HG03135 (cell line): ENCODE results near the gene ACADS.

Experiments
- ATAC-seq: cut with Tn5 transposase; IDR thresholded peaks from one replicate; pipeline ENCODE4 v1.9.1; 2021; ENCODE audit warnings: mild to moderate bottlenecking, moderate library complexity; ENCODE audit not compliant: unreplicated experiment

Gene ACADS

DNA sequence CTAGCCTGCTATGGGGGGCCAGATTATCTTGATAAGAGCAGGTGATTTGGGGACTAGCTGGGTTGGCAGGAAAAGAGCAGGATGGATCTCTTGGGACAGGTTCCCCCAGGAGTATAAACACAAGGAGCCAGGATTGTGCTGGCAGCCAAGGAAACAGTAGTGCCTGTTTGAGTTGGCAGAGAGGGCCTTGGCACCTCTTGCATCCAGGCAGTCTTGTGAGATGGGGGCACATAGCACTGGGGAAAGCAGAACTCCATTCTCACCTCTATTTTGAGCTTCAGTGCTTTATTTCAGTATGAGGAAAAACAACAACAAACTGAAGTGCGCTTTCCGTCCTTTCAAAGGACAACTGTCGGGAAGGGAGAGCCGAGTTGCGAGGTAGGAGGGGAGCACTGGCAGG is 24.7 kb upstream of the ACADS start:
- no peak for ATAC-seq

DNA sequence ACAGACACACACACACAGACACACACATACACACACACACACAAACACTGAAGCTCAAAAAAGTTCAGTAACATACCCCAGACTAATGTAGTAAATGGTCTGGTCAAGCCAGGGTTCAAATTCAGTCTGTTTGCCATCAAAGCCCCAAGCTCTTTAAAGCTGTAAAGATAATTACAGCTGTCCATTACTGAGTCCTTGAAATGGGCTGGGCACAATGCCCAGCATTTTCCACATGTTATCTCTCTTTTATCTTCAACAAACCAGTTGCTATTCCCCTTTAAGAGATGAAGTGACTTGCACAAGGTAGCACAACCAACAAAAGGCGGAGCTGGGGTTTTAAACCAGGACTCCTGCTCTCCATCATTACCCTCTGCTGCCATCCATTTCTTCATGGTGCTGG is 23.0 kb upstream of the ACADS start:
- ATAC-seq = no peak

DNA sequence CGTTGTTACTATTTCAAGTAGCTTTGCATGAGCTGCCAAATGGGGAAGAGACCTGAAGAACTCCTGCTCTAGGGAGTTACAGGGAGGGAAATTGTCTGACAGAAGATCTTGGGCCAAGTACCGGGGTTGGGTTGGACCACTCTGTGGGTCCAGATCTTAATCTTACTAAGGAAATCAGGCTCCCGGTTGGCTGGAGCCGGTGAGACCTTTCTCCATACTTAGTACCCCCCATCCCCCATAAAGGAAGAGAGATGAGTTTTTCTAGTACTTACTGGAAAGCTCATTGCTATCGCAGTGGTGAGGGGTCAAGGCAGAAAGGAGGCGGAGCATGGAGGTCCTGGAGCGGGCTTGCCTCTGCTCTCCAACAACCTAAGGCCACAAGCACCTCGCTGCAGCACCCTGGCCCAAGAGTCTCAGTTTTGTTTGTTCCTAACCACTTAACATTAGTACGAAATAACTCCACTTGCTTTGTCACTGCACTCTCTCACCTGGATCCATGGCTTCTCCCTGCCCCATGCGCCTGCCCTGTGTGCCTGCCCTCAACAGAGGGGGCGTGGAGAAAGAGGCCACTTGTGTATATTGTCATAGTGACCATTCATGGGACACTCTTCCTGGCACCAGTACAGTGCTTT is 22.2 kb upstream of the ACADS start:
- no peak for ATAC-seq

DNA sequence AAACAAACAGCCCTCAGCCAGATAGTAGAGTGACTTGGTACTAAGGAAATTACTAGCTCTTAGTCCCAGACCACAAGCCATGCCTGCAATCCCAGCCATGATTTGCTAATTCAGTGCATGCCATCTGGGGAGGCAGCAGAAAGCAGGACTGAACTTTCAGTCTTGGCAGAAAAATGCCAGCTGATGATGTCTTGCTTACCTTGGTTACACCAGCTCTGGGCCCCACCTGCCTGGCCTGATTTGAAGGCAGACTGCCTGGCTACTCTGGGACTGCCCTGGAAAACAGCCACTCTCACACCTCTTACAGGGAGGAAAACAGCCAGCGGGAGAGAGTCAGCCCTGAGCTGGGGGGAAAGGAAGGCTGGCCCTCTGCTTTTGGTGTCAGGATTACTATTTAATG is 20.0 kb upstream of the ACADS start:
- no peak for ATAC-seq

DNA sequence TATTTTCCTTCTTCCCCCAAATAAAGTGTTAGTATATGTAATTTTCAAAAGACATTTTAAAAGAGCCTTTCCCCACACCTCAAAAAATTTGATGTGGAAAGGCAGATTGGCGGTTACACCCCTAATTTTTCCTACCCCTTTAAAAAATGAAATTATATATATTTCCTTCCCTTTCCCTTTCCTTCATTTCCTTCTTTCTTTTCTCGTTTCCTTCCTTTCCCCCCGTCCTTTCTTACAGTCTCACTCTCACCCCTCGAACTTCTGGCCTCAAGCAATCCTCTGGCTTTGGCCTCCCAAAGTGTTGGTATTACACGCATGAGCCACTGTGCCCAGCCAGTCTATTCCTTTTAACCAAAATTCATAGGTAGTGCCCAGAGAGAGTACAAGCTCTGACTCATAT is 19.6 kb upstream of the ACADS start:
- no peak for ATAC-seq

DNA sequence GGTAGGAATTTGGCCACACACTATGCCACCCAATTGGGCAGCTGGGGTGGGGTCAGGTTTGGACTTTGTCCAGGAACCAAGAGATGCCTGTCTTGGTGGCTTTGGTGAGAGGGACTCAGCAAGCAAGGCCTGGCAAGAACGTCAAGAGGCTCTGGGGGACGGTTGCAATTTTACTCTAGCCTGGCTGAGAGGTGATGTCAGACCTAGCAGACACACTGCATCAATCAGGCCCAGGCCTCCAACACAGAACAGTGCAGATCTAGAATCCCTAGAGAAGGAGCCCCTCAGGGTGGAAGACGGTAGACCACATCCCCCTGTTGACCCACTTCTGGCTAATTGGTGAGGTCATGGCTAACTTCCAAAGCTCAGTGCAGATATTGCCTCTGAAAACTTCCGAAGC is 17.0 kb upstream of the ACADS start:
- ATAC-seq = no peak

DNA sequence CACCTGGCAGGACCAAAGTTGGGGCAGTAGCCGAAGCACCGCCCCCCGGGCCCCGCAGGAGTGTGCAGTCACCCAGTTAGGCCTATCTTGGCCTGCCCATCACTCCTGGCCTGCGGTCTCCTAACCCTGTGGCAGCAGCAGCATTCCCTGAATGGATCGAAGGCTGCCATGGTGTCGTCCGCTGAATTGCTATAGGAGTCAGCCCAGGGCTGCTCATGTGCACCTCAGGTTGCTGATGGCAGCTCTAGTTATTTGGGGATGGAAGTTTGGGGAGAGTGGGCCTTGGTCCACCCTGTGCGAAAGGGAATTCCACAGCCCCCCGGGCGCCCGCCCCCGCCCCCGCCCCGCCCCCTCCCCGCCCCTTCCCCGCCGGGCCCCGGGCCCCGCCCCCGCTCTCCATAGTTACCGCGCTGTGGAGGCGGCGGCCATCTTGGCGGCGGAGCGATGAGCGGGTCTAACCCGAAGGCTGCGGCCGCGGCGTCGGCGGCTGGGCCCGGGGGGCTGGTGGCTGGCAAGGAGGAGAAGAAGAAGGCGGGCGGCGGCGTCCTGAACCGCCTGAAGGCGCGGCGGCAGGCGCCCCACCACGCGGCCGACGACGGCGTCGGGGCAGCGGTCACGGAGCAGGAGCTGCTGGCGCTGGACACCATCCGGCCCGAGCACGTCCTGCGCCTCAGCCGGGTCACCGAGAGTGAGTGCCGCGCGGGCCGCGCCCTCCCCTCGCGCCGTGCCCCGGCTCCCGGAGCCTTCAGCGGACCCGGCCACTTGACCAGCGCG is 15.4 kb upstream of the ACADS start, which contains the start of gene UNC119B:
Gene UNC119B (plus strand): TSS at position 428 of the 774 bp plus-strand sequence. CDS start 17 bp downstream, at position 445.
- peak; percentile 54 for ATAC-seq

DNA sequence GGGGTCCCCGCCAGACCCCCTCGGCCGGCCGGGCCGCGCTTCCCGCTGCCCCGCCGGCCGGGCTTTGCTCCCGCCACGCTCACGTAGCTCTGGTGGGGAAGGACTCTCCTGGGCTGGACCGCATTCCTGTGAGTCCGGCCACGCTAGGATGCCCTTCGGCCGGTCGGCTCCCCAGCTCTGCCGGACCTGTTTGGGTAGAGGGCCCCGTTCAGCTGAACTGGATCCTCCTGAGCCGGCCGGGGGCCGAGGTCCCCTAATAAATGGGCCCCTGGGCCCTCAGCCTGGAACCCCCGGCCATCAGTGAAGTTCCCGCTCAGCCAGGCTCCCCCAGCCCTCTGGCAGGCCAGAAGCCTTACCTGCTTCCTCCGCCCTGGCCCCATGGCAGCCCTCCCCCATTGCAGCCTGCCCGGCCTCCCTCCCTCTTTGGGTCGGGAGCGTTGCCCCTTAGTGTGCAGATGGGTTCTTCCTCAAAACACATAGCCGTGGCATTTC is 14.8 kb upstream of the ACADS start:
- peak; percentile 46 for ATAC-seq

DNA sequence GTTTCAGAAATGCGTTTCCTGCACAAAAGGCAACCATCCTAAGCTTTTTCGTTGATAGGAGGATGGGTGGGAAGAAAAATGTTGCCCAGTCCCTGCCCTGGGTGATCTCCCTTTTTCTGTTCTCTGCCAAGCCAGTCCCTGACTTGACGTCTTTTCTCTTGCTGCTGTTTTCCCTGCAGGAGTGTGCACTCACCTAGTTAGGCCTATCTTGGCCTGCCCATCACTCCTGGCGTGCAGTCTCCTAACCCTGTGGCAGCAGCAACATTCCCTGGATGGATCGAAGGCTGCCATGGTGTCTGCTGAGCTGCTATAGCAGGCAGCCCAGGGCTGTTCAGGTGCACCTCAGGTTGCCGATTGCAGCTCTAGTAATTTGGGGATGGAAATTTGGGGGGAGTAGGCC is 14.2 kb upstream of the ACADS start:
- no peak for ATAC-seq

DNA sequence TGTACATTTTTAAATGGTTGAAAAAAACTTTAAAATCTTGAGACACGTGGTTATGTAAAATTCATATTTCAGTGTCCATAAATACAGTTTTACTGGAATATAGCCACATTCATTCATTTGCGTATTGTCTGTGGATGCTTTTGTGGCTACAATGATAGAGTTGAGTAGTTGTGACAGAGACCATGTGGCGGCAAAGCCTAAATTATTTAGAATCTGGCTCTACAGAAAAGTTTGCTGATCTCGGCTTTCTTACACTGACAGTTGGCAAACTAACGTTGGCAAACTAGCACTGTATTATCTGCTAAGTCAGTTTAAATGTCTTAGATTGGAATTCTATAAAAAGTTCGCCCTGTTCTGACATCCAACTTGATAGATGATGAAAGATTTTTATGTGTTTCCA is 13.0 kb upstream of the ACADS start:
- ATAC-seq = no peak

DNA sequence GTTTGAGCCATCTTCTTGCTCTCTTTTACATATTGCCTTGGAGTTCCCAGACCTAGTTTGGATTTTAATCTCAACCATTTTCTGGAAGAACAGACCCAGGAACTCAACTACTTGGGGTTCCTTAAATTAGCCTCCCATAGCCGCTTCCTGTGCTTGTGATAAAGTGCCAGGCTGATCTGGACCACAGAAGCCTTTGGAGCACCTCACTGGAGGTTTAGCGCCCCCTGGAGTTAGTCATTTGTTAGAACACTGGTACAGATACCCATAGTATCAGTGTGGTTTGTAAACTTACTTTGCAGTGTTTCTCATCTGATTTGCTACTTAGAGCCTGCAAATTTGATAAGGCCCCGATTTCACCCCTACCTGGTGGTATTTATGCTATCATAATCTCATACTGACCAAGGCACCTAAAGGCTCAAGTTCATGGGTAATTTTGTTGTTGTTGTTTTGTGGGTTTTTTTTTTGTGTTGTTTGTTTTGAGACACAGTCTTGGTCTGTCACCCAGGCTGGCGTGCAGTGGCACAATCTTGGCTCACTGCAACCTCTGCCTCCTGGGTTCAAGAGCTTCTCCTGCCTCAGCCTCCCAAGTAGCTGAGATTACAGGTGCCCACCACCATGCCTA is 11.7 kb upstream of the ACADS start:
- ATAC-seq = no peak

DNA sequence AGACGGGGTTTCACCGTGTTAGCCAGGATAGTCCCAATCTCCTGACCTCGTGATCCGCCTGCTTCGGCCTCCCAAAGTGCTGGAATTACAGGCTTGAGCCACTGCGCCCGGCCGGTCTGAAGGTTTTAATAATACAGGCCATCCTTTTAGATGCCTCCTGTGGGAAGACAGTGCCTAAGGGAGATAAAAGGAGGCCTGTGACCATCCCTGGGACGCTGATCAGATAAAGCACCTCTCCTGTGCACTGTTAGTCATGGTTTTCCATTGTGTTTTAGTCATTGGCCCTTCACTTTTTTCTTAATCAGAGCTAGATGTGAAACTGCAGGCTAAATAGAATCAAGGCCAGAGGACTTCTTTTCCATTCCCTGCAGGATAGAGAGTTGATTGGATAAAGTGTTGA is 7.6 kb upstream of the ACADS start:
- no peak for ATAC-seq

DNA sequence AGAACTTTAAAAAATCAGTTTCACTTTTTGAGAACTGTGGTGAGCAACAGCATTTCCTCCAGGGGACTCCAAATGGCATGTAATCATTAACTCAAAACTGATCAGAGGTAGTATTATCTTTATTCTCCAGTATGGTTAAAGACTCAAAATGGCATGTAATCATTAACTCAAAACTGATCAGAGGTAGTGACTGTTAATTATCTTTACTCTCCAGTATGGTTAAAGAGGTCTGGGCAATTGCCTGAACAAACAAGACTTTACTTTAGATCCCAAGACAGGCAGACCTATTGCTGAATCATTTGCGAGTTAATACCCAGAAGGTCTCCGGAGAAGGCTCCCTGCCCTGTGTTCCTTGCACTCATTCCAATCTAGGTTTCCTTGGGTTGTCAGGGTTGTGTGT is 6.6 kb upstream of the ACADS start:
- no peak for ATAC-seq

DNA sequence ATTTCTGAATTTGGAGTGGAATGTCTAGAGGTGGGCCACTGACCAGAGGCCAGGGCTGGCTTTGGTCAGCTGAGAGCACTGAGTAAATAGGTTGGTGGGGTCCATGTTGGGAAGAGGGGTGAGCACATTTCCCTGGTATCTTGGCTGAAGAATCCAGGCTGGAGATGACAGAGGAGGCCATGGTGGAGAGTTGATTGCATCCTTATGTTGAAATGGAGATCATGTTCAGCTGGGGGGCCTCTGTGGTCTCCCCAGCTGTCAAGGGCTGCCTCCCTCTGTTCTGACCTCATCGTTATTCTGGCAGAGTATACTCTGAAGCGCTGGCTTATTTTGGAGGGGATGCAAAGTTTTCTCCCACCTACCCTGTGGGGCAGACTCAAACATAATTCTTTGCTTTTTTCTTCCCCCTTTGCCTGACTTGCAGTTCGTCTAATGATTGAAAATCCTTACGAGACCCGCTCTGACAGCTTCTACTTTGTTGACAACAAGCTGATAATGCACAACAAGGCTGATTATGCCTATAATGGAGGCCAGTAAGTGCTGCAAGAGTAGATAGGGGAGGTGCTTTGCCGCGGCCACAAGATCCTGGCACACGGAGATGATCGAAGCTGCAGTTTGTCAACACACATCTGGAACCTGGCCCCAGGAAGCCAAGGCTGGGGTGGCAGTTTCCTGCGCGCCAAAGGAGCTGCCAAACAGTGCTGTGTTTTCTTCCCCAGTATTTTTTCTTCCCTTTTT is 6.0 kb upstream of the ACADS start:
- ATAC-seq = no peak

DNA sequence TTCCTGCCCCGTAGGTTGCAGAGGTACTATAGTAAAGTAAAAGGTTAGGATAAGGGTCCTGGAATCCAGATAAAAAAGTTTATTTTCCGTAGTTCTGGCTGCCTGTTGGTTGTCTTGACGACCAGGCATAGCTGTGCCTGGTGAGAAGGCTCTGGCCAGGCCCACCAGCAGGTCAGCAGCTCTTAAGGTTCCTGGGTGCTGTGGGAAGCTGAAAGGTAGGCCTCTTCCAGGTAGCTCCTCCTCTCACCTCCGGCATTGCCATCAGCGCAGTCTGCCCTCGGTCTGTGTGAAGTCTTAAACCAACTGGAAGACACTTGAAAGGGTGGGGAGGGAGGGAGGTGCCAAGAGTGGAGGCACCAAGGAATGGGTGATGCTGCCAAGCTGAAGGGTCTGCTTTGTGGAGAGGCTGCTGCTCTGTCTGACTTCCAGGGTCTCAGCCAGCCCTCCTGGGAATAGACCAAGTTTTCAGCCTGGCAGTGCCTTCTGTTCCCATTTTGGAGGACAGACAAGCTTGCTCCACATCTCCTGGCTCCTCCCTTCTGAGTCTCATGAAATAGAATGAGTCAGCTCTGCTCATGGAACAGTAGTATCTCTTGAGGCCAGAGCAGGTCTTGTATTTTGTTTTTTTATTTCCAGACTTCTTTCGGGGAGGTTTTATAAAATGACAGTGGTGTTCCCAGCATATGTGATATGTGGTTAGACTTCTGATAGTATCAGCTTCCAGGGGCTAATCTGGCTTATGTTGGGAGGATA is 5.2 kb upstream of the ACADS start:
- ATAC-seq = no peak

DNA sequence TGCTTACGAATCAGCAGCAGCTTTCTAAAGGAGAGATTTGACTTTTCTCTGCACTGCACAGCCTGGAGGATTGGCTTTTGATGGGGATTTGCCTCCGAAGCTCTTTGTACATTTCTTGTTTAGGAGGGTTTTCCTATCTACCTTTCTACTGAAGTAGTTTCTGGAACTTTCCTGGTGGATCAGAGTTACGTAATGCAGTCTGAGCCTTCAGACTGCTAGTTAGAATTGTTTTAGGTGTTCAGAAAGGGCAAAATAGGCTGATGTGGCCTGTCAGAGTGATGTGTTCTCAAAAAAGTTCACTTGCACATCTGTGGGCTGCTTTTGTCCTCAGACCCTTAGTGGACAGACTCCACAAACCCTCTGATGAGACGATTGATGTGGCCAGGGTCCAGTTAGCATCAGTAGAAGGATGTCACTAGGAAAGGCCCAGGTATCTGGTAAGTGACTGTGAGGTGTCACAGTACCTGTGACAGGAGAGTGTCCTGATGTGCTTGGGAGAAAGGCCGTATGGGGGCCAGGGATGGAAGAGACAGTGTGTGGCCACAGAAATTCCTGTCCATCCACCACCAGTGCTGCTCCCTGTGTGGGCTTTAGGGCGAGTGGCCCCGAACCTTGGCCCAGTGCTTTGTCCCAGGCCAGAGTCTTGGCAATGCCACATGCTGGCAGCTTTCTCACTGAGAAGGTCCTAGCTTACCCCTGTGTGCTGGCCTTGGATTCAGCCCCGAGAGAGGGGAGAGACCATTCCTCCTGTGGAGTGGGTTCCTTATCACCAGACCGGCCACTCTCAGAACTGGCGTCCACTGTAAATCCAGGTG is 4.4 kb upstream of the ACADS start:
- ATAC-seq = no peak

DNA sequence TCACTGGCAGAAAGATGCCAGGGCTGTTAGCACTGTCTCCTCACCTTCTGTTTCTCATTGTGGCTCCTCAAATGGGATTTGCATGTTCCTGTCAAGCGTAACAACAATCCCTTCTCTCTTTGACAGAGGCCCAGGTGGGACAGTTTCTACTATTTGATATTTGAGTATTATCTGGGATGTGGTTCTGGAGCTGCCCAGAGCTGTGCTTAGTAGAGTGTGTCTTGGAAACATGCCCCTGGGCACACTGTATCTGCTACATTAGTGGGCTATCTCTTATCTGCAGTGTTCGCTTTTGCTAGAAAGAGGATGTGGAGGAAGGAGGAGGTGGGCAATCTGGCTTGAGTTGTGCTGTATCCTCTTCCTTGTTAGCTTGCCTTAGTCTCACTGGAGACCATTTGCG is 3.8 kb upstream of the ACADS start:
- ATAC-seq = no peak

DNA sequence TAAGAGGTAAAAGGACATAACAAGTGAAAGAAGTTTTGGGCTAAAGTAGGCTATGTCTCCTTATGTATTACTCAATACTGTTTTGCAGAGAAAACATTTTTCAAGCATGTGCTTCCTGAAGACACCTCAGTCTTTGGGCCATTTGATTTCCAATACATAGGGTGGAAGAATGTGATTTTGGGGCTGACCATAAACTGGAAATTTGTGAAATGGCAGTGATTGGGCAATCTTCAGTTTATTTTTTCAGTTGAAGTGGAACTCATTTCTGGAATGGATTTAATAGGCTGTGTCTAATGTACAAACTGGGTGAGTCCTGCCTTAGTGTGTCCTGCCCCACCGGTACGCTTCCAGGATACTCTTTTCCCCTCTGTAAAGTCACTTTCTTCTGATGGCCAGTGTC is 2.8 kb upstream of the ACADS start:
- ATAC-seq = no peak

DNA sequence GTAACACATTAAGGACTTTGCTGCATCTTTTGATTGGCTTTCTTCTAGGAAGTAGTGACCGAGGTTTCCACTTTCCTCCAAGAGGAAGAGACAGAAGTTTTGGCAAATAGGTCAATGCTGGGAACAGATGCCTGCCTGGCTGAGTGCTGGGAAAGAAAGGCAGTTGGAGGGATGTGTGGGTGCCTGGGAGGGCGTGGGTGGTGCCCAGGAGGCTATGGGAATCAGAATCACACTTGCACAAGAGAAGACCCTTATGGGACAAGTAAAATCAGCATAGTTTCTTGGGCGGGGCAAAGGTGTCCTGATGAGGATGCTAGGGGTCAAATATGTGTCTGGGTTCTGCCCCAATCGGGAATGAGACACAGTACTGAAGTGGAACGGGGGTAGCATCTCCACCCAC is 906 bp upstream of the ACADS start:
- ATAC-seq = no peak

DNA sequence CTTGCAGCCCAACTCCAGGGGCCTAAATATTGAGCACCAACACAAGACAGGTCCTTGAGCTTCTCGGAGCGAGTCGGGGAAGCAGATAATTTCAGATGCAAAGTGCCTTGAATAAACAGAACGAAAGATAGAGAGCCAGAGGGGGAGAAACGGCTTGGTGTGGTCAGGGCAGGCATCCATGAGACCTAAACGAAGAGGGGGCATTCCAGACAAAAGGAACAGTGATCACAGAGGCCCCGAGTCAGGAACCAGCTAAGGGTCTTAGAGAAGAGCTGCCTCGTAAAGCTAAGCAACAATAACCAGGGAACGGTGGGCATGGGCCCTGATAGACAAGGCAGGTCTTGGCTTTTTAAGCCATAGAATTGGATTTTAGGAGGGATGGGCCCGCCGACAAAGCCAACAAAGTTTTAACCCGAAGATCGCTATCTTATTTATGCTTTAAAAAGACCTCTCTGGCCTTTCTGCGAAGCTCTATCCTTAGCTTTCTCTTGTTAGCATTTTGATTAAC is 421 bp upstream of the ACADS start:
- ATAC-seq = no peak
